Activated T-cell treated with anti-CD3 and anti-CD28 coated beads, Interleukin-2, amount 50 U/mL, for 72 hours (primary cell): ENCODE data around the gene ADARB1. TPM values are rescaled to one million over a fixed set of nuclear protein-coding genes. Genes with fewer than 3 reads are reported as not detected.

Experiments
- total RNA-seq, 2 donors: library from RNA; stranded (reverse); gene quantifications; one replicate each; pipeline ENCODE4 v1.2.3, GENCODE V29; 2022

Gene ADARB1
- total RNA-seq, 2 donors from 2014 or later: 41.7 to 45.3 TPM

Other genes with a start within 250 kb of the ADARB1 start
- 10 to 100 TPM; 63.9 to 70.5 TPM for gene PTTG1IP, start 200.9 kb upstream of the ADARB1 start, total RNA-seq
- 100 to 1,000 TPM; 248 to 287 TPM for gene ITGB2, start 153.7 kb upstream of the ADARB1 start, total RNA-seq
- gene SLX9, start 134.6 kb upstream of the ADARB1 start, total RNA-seq: 10 to 100 TPM; 38.7 to 48.9 TPM
- gene POFUT2, start 213.3 kb downstream of the ADARB1 start, total RNA-seq: 10 to 100 TPM; 24.5 to 26.6 TPM